Trophoblast cell (in vitro differentiated cells and primary cell): ENCODE data around the gene PKLR.

ENCODE experiments used
- DNase-seq, 2 donors: peaks; one replicate each; pipeline ENCODE4 v3.0.0-alpha.2; 2016
- H2AFZ ChIP-seq: 2 replicates; pipeline ENCODE4 v1.6.1; 2013; ENCODE audit warnings: low read length, moderate library complexity, mild to moderate bottlenecking; ENCODE audit not compliant: insufficient read depth, poor library complexity
- H2AK5ac ChIP-seq: 2 replicates; pipeline ENCODE4 v1.6.1; 2013; ENCODE audit warnings: mild to moderate bottlenecking, low read length
- H2BK120ac ChIP-seq: 2 replicates; pipeline ENCODE4 v1.6.1; 2013; ENCODE audit warnings: low read length, mild to moderate bottlenecking, moderate library complexity; ENCODE audit not compliant: insufficient read depth, poor library complexity
- H2BK12ac ChIP-seq: 2 replicates; pipeline ENCODE4 v1.6.1; 2013; ENCODE audit warnings: mild to moderate bottlenecking, low read length, moderate library complexity
- H2BK5ac ChIP-seq: 2 replicates; pipeline ENCODE4 v1.6.1; 2013; ENCODE audit warnings: low read length, low read depth, moderate library complexity, mild to moderate bottlenecking; ENCODE audit not compliant: poor library complexity
- H3K14ac ChIP-seq: 2 replicates; pipeline ENCODE4 v1.6.1; 2013; ENCODE audit warnings: mild to moderate bottlenecking, low read length
- H3K18ac ChIP-seq: 2 replicates; pipeline ENCODE4 v1.6.1; 2013; ENCODE audit warnings: mild to moderate bottlenecking, low read length
- H3K23ac ChIP-seq: 2 replicates; pipeline ENCODE4 v1.6.1; 2013; ENCODE audit warnings: low read length
- H3K27ac ChIP-seq: 2 replicates; pipeline ENCODE4 v1.5.1; 2013; ENCODE audit warnings: low read depth, mild to moderate bottlenecking, inconsistent platforms, low read length, moderate library complexity
- H3K27me3 ChIP-seq: 2 replicates; pipeline ENCODE4 v1.6.1; 2013; ENCODE audit warnings: inconsistent platforms, mild to moderate bottlenecking, low read length, moderate library complexity; ENCODE audit not compliant: insufficient read depth
- H3K36me3 ChIP-seq, 2 experiments: 1 replicate in 1 of 2; 2 replicates in 1 of 2; pipeline ENCODE4 v1.6.1; 2013; ENCODE audit warnings: low read length in 2 of 2, mild to moderate bottlenecking in 2 of 2, moderate library complexity in 1 of 2; ENCODE audit not compliant: insufficient read depth in 2 of 2, control insufficient read depth in 1 of 2
- H3K4ac ChIP-seq: 2 replicates; pipeline ENCODE4 v1.6.1; 2013; ENCODE audit warnings: low read depth, mild to moderate bottlenecking, low read length, moderate library complexity
- H3K4me1 ChIP-seq, 2 experiments: 1 replicate in 1 of 2; 2 replicates in 1 of 2; pipeline ENCODE4 v1.6.1; 2013; ENCODE audit warnings: low read length in 2 of 2, mild to moderate bottlenecking in 2 of 2, moderate library complexity in 1 of 2; ENCODE audit not compliant: insufficient read depth in 2 of 2, control insufficient read depth in 1 of 2
- H3K4me2 ChIP-seq: 2 replicates; pipeline ENCODE4 v1.6.1; 2013; ENCODE audit warnings: inconsistent platforms, mild to moderate bottlenecking, low read length, moderate library complexity
- H3K4me3 ChIP-seq: 2 replicates; pipeline ENCODE4 v1.5.1; 2013; ENCODE audit warnings: mild to moderate bottlenecking, low read depth, low read length, inconsistent platforms
- H3K79me1 ChIP-seq: one replicate; pipeline ENCODE4 v1.6.1; 2013; ENCODE audit warnings: low read length
- H3K79me2 ChIP-seq: 2 replicates; pipeline ENCODE4 v1.6.1; 2013; ENCODE audit warnings: low read length, mild to moderate bottlenecking; ENCODE audit not compliant: control insufficient read depth, insufficient read depth, poor library complexity
- H3K9ac ChIP-seq: 2 replicates; pipeline ENCODE4 v1.6.1; 2013; ENCODE audit warnings: mild to moderate bottlenecking, low read length
- H3K9me3 ChIP-seq: 2 replicates; pipeline ENCODE4 v1.6.1; 2013; ENCODE audit warnings: low read depth, mild to moderate bottlenecking, control low read depth, inconsistent platforms, low read length; ENCODE audit not compliant: insufficient read depth
- H4K12ac ChIP-seq: 2 replicates; pipeline ENCODE4 v1.6.1; 2013; ENCODE audit warnings: low read depth, mild to moderate bottlenecking, low read length, moderate library complexity
- H4K8ac ChIP-seq: 2 replicates; pipeline ENCODE4 v1.6.1; 2013; ENCODE audit warnings: low read depth, mild to moderate bottlenecking, low read length, moderate library complexity
- H4K91ac ChIP-seq: one replicate; pipeline ENCODE4 v1.6.1; 2013; ENCODE audit warnings: low read depth, mild to moderate bottlenecking, low read length, moderate library complexity
- WGBS: extraction: QIAGEN DNeasy Blood & Tissue Kit; methylation state at CpG from one replicate; pipeline ENCODE4 v1.1.7; 2013; ENCODE audit warnings: missing lambda C conversion rate; ENCODE audit not compliant: insufficient read length, insufficient coverage; ENCODE audit errors: extremely low coverage; 5-methylcytosine and 5-hydroxymethylcytosine counted together

The PKLR gene

GRCh38 chr1:155326020-155326526 lies 24.8 kb upstream of the PKLR start:
- Histone ChIP-seq H3K18ac (no peak overlapping the region), H3K23ac (peak overlapping the region; percentile 31), H3K79me1 (peaks cover 18% of the 10 kb centered on the region), H2AFZ (no peak overlapping the region), H2AK5ac (no peak overlapping the region), H3K9ac (no peak overlapping the region), H3K27ac (no peak overlapping the region), H3K4me1 (peaks cover 6 to 16% of the 10 kb centered on the region in 2 experiments), H3K4me3 (no peak overlapping the region), H3K9me3 (no peaks in the 10 kb centered on the region), H2BK12ac (no peak overlapping the region), H4K91ac (no peak overlapping the region), H3K27me3 (no peaks in the 10 kb centered on the region), H2BK5ac (no peak overlapping the region), H2BK120ac (no peak overlapping the region), H3K4me2 (no peak overlapping the region), H3K79me2 (peaks cover 14% of the 10 kb centered on the region), H4K12ac (no peak overlapping the region), H3K4ac (no peak overlapping the region), H3K14ac (no peak overlapping the region), H4K8ac (no peak overlapping the region), H3K36me3 (peaks cover 38 to 40% of the 10 kb centered on the region in 2 experiments)
- no peak for DNase-seq
- WGBS: no CpG with 5 or more reads among the region's 6 CpGs

- peak overlapping the region; percentile 100 for H3K4me2 ChIP-seq
- H3K79me2 ChIP-seq: peaks cover 14% of the 10 kb centered on the region
- peak overlapping the region; percentile 88 for H3K14ac ChIP-seq
- no peak overlapping the region for H2BK120ac ChIP-seq
- H2BK12ac ChIP-seq: peak overlapping the region; percentile 5
- H4K12ac ChIP-seq: peak overlapping the region; percentile 85
- H3K27ac ChIP-seq: no peak overlapping the region
- WGBS: no CpG with 5 or more reads among the region's 6 CpGs
- peaks cover 6 to 20% of the 10 kb centered on the region in 2 experiments for H3K4me1 ChIP-seq
- H3K9me3 ChIP-seq: no peaks in the 10 kb centered on the region
- H4K91ac ChIP-seq: peak overlapping the region; percentile 90
- peak overlapping the region; percentile 33 for H4K8ac ChIP-seq
- H2AK5ac ChIP-seq: peak overlapping the region; percentile 61
- peak overlapping the region; percentile 35 for H3K9ac ChIP-seq
- H3K18ac ChIP-seq: peak overlapping the region; percentile 89
- H3K4ac ChIP-seq: peak overlapping the region; percentile 68
- no peak for DNase-seq
- H3K36me3 ChIP-seq: peaks cover 39 to 41% of the 10 kb centered on the region in 2 experiments
- H2BK5ac ChIP-seq: no peak overlapping the region
- no peaks in the 10 kb centered on the region for H3K27me3 ChIP-seq
- no peak overlapping the region for H3K23ac ChIP-seq
- H2AFZ ChIP-seq: peak overlapping the region; percentile 28
- H3K79me1 ChIP-seq: peaks cover 18% of the 10 kb centered on the region
- H3K4me3 ChIP-seq: peak overlapping the region; percentile 79
Observed at GRCh38 chr1:155325603-155325893, 24.3 kb upstream of the PKLR start.

- Histone ChIP-seq H3K27ac (peak overlapping the region; percentile 70), H4K91ac (peak overlapping the region; percentile 90), H4K12ac (peak overlapping the region; percentile 85), H3K4ac (peak overlapping the region; percentile 68), H3K79me2 (peaks cover 14% of the 10 kb centered on the region), H3K9me3 (no peaks in the 10 kb centered on the region), H4K8ac (peak overlapping the region; percentile 59), H3K18ac (peak overlapping the region; percentile 89), H3K4me1 (peaks cover 6 to 20% of the 10 kb centered on the region in 2 experiments), H3K27me3 (no peaks in the 10 kb centered on the region), H3K4me2 (peak overlapping the region; percentile 100), H3K36me3 (peaks cover 36 to 40% of the 10 kb centered on the region in 2 experiments), H3K23ac (no peak overlapping the region), H2AK5ac (peak overlapping the region; percentile 61), H2AFZ (peak overlapping the region; percentile 28), H3K4me3 (peak overlapping the region; percentile 79), H2BK12ac (peak overlapping the region; percentile 5), H3K14ac (peak overlapping the region; percentile 88), H3K79me1 (peaks cover 18% of the 10 kb centered on the region), H2BK5ac (peak overlapping the region; percentile 62), H3K9ac (peak overlapping the region; percentile 84), H2BK120ac (peak overlapping the region; percentile 64)
- DNase-seq: peak; percentile 56 to 67
- WGBS: no CpG with 5 or more reads among the region's 59 CpGs
Observed at GRCh38 chr1:155324717-155325602, 23.7 kb upstream of the PKLR start.

GRCh38 chr1:155324037-155324716 lies 22.9 kb upstream of the PKLR start:
- H2AFZ ChIP-seq: peak overlapping the region; percentile 77
- H3K79me1 ChIP-seq: peaks cover 18% of the 10 kb centered on the region
- peak overlapping the region; percentile 98 for H4K8ac ChIP-seq
- H4K12ac ChIP-seq: peak overlapping the region; percentile 96
- peak overlapping the region; percentile 88 for H3K9ac ChIP-seq
- H3K27me3 ChIP-seq: no peaks in the 10 kb centered on the region
- peak overlapping the region; percentile 99 for H3K18ac ChIP-seq
- peak overlapping the region; percentile 83 for H2AK5ac ChIP-seq
- peak overlapping the region; percentile 100 for H3K4me2 ChIP-seq
- peak overlapping the region; percentile 92 for H3K27ac ChIP-seq
- peaks cover 14% of the 10 kb centered on the region for H3K79me2 ChIP-seq
- no peak overlapping the region for H3K23ac ChIP-seq
- peak overlapping the region; percentile 94 for H2BK5ac ChIP-seq
- no peak overlapping the region for H2BK12ac ChIP-seq
- H3K9me3 ChIP-seq: no peaks in the 10 kb centered on the region
- DNase-seq: peak; percentile 93 to 96
- H3K36me3 ChIP-seq: peaks cover 38 to 46% of the 10 kb centered on the region in 2 experiments
- peak overlapping the region; percentile 98 for H3K14ac ChIP-seq
- peak overlapping the region; percentile 87 for H3K4me3 ChIP-seq
- WGBS: no CpG with 5 or more reads among the region's 44 CpGs
- peak overlapping the region; percentile 97 for H4K91ac ChIP-seq
- H3K4me1 ChIP-seq: peaks cover 6 to 20% of the 10 kb centered on the region in 2 experiments
- H3K4ac ChIP-seq: peak overlapping the region; percentile 87
- H2BK120ac ChIP-seq: peak overlapping the region; percentile 81
